ENCODE measurements around the gene RBMY1E.
"Not testable (repeated sequence)": the region's sequence is repeated elsewhere in the genome, so short reads cannot be mapped to it uniquely, and the experiment has no call there.

RBMY1E gene

DNA sequence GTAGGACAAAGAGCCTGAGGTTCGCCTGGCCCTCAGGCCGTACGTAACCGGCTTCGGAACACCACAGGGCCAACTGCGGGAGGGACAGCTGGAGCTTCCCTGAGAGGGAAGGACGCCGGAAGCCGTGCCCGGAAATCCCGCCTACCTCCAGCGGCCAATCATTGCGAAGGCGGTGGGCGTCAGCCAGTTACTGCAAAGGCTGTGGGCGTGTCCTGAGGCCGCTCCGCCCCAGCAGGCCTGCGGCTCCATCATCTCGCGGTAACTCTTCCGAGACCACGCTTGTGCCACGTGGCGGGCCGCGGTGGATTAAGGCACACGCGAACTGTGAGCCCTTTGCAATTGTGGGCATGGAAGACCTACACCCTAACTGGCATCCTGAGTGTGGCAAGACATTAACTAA is at the start of gene RBMY1E:
TSS of gene RBMY1E (minus strand) at position 101 of the 400 bp plus-strand sequence. CDS start 1,978 bp downstream, outside the sequence.
- not testable (repeated sequence) for DNase-seq

GRCh38 chrY:21894426-21894825 is 23.4 kb downstream of the RBMY1E start, which contains the start of gene RBMY1D:
Gene RBMY1D, minus strand, starts transcription at chrY:21894526. Its CDS starts 2,013 bp downstream, at chrY:21892513.
- DNase-seq: not testable (repeated sequence)

DNA sequence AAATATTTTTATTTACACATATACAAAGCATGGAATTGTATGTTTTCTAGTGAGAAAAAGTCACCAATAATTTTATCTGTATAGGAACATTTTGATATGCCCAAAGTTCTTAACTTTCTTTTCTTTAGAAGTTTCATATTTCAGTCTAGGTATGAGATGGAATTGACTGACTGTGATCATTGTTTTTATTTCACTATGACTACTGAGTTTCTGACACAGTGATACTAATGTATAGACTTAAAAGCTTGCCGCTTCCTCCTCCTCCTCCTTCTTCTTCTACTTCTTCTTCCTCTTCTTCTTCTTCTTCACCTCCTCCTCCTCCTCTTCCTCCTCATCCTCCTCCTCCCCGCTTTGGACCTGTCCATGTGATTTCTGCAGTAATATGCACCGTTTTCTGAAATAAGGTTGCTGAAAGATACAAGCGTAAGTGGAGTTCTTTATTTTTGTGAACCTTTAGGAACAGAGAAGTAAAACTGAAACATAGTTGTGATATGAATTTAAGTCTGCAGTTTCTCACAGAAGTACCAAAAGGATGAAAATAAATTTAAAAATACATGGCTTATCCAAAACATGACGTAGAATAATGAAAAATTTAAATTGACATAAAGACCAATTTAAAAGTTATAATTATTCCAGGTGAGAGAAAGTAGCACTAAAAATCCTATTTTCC is 48.3 kb downstream of the RBMY1E start:
- DNase-seq: not testable (repeated sequence)
